HEK293 (cell line): ENCODE results near the gene CD46.

Experiments
- FEZF1 ChIP-seq: fragments of 450-650 bp; formaldehyde crosslinking; IDR thresholded peaks from 2 replicates; pipeline ENCODE4 v1.5.1; 2016; ENCODE audit warnings: missing biosample characterization, missing genetic modification characterization
- GLI2 ChIP-seq: fragments of 450-650 bp; formaldehyde crosslinking; IDR thresholded peaks from 2 replicates; pipeline ENCODE4; 2017; ENCODE audit warnings: missing biosample characterization, missing genetic modification characterization, low read depth, borderline replicate concordance
- GLIS1 ChIP-seq: fragments of 450-650 bp; formaldehyde crosslinking; IDR thresholded peaks from 2 replicates; pipeline ENCODE4 v1.5.1; 2016; ENCODE audit warnings: missing biosample characterization, missing genetic modification characterization
- OSR2 ChIP-seq: fragments of 450-650 bp; formaldehyde crosslinking; IDR thresholded peaks from 2 replicates; pipeline ENCODE4 v1.5.1; 2016; ENCODE audit warnings: missing biosample characterization, missing genetic modification characterization
- PRDM1 ChIP-seq: fragments of 450-650 bp; formaldehyde crosslinking; IDR thresholded peaks from 2 replicates; pipeline ENCODE4; 2016; ENCODE audit warnings: missing biosample characterization, missing genetic modification characterization
- ZBTB17 ChIP-seq: fragments of 450-650 bp; formaldehyde crosslinking; IDR thresholded peaks from 2 replicates; pipeline ENCODE4 v1.5.1; 2016; ENCODE audit warnings: missing biosample characterization, missing genetic modification characterization
- ZBTB20 ChIP-seq: fragments of 450-650 bp; formaldehyde crosslinking; IDR thresholded peaks from 2 replicates; pipeline ENCODE4 v1.5.1; 2016; ENCODE audit warnings: missing biosample characterization, missing genetic modification characterization
- ZEB2 ChIP-seq: fragments of 450-650 bp; formaldehyde crosslinking; IDR thresholded peaks from 2 replicates; pipeline ENCODE4 v1.5.1; 2016; ENCODE audit warnings: missing biosample characterization, missing genetic modification characterization
- ZNF10 ChIP-seq: fragments of 450-650 bp; formaldehyde crosslinking; IDR thresholded peaks from 2 replicates; pipeline ENCODE4 v1.5.1; 2017; ENCODE audit warnings: missing biosample characterization, missing genetic modification characterization
- ZNF146 ChIP-seq: fragments of 450-650 bp; formaldehyde crosslinking; IDR thresholded peaks from 2 replicates; pipeline ENCODE4 v1.5.1; 2016; ENCODE audit warnings: missing biosample characterization, missing genetic modification characterization
- ZNF292 ChIP-seq: fragments of 450-650 bp; formaldehyde crosslinking; IDR thresholded peaks from 2 replicates; pipeline ENCODE4 v1.5.1; 2016; ENCODE audit warnings: low read depth, missing biosample characterization, missing genetic modification characterization, borderline replicate concordance
- ZNF341 ChIP-seq: fragments of 450-650 bp; formaldehyde crosslinking; IDR thresholded peaks from 2 replicates; pipeline ENCODE4; 2016; ENCODE audit warnings: low read depth, missing biosample characterization, missing genetic modification characterization
- ZNF488 ChIP-seq: fragments of 450-650 bp; formaldehyde crosslinking; IDR thresholded peaks from 2 replicates; pipeline ENCODE4 v1.5.1; 2016; ENCODE audit warnings: missing biosample characterization, missing genetic modification characterization
- ZNF555 ChIP-seq: fragments of 450-650 bp; formaldehyde crosslinking; conservative IDR thresholded peaks from 2 replicates; pipeline ENCODE4 v1.5.1; 2017; ENCODE audit warnings: missing biosample characterization, mild to moderate bottlenecking, missing genetic modification characterization, inconsistent platforms
- ZNF610 ChIP-seq: fragments of 450-650 bp; formaldehyde crosslinking; IDR thresholded peaks from 2 replicates; pipeline ENCODE4 v1.5.1; 2016; ENCODE audit warnings: missing biosample characterization, missing genetic modification characterization, borderline replicate concordance
- ZNF626 ChIP-seq: fragments of 450-650 bp; sonication (Bioruptor Pico); formaldehyde crosslinking; IDR thresholded peaks from 2 replicates; pipeline ENCODE4 v1.5.1; 2018; ENCODE audit warnings: missing biosample characterization, missing genetic modification characterization, inconsistent platforms
- ZNF645 ChIP-seq: fragments of 450-650 bp; formaldehyde crosslinking; IDR thresholded peaks from 2 replicates; pipeline ENCODE4; 2016; ENCODE audit warnings: missing biosample characterization, missing genetic modification characterization
- ZNF791 ChIP-seq: fragments of 450-650 bp; formaldehyde crosslinking; IDR thresholded peaks from 2 replicates; pipeline ENCODE4 v1.5.1; 2016; ENCODE audit warnings: missing biosample characterization, missing genetic modification characterization
- ZNF837 ChIP-seq: fragments of 450-650 bp; formaldehyde crosslinking; IDR thresholded peaks from 2 replicates; pipeline ENCODE4 v1.5.1; 2016; ENCODE audit warnings: missing biosample characterization, missing genetic modification characterization
- TF ChIP-seq, protein P1 (sequence below): fragments of 450-650 bp; formaldehyde crosslinking; IDR thresholded peaks from 2 replicates; pipeline ENCODE4 v1.5.1; 2016; ENCODE audit warnings: missing biosample characterization, missing genetic modification characterization, low read depth
- TF ChIP-seq, protein P2 (sequence below): fragments of 450-650 bp; formaldehyde crosslinking; IDR thresholded peaks from 2 replicates; pipeline ENCODE4 v1.5.1; 2017; ENCODE audit warnings: missing biosample characterization, missing genetic modification characterization
- TF ChIP-seq, protein P3 (sequence below): fragments of 450-650 bp; formaldehyde crosslinking; IDR thresholded peaks from 2 replicates; pipeline ENCODE4 v1.5.1; 2016; ENCODE audit warnings: missing biosample characterization, missing genetic modification characterization, borderline replicate concordance
- TF ChIP-seq, protein P4 (sequence below): fragments of 450-650 bp; formaldehyde crosslinking; IDR thresholded peaks from 2 replicates; pipeline ENCODE4 v1.5.1; 2016; ENCODE audit warnings: missing biosample characterization, missing genetic modification characterization
- TF ChIP-seq, protein P5 (sequence below): fragments of 450-650 bp; formaldehyde crosslinking; IDR thresholded peaks from 2 replicates; pipeline ENCODE4 v1.5.1; 2016; ENCODE audit warnings: missing biosample characterization, missing genetic modification characterization
- TF ChIP-seq, protein P6 (sequence below): fragments of 450-650 bp; formaldehyde crosslinking; IDR thresholded peaks from 2 replicates; pipeline ENCODE4 v1.5.1; 2016; ENCODE audit warnings: missing biosample characterization, missing genetic modification characterization

Gene CD46

GRCh38 chr1:207754974-207755700 is 3.3 kb downstream of the CD46 start (continued):
- TF ChIP-seq ZNF341 (tag by site-specific recombination) (no peak), ZNF292 (tag by site-specific recombination) (no peak), ZEB2 (tag by site-specific recombination) (no peak), ZNF10 (tag by site-specific recombination) (0 out of 2 replicates have a peak, but pooled peaks have one; percentile 41), ZNF626 (no peak), ZNF645 (no peak), GLIS1 (tag by site-specific recombination) (no peak), ZBTB20 (tag by site-specific recombination) (no peak), ZNF610 (tag by site-specific recombination) (no peak), PRDM1 (tag by site-specific recombination) (peak; percentile 59), OSR2 (tag by site-specific recombination) (peak; percentile 21; the same call in 1 of the 2 replicates), FEZF1 (tag by site-specific recombination) (peak; percentile 32; the same call in 1 of the 2 replicates), GLI2 (tag by site-specific recombination) (no peak), ZNF791 (tag by site-specific recombination) (no peak), ZNF555 (tag by site-specific recombination) (no peak), ZNF837 (tag by site-specific recombination) (no peak), ZNF488 (tag by site-specific recombination) (no peak), ZBTB17 (tag by site-specific recombination) (peak; percentile 40), ZNF146 (tag by site-specific recombination) (no peak)
- TF ChIP-seq, protein P1, sequence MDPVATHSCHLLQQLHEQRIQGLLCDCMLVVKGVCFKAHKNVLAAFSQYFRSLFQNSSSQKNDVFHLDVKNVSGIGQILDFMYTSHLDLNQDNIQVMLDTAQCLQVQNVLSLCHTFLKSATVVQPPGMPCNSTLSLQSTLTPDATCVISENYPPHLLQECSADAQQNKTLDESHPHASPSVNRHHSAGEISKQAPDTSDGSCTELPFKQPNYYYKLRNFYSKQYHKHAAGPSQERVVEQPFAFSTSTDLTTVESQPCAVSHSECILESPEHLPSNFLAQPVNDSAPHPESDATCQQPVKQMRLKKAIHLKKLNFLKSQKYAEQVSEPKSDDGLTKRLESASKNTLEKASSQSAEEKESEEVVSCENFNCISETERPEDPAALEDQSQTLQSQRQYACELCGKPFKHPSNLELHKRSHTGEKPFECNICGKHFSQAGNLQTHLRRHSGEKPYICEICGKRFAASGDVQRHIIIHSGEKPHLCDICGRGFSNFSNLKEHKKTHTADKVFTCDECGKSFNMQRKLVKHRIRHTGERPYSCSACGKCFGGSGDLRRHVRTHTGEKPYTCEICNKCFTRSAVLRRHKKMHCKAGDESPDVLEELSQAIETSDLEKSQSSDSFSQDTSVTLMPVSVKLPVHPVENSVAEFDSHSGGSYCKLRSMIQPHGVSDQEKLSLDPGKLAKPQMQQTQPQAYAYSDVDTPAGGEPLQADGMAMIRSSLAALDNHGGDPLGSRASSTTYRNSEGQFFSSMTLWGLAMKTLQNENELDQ (tag by site-specific recombination) = no peak
- TF ChIP-seq, protein P2, sequence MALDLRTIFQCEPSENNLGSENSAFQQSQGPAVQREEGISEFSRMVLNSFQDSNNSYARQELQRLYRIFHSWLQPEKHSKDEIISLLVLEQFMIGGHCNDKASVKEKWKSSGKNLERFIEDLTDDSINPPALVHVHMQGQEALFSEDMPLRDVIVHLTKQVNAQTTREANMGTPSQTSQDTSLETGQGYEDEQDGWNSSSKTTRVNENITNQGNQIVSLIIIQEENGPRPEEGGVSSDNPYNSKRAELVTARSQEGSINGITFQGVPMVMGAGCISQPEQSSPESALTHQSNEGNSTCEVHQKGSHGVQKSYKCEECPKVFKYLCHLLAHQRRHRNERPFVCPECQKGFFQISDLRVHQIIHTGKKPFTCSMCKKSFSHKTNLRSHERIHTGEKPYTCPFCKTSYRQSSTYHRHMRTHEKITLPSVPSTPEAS (tag by site-specific recombination) = no peak
- TF ChIP-seq, protein P3, sequence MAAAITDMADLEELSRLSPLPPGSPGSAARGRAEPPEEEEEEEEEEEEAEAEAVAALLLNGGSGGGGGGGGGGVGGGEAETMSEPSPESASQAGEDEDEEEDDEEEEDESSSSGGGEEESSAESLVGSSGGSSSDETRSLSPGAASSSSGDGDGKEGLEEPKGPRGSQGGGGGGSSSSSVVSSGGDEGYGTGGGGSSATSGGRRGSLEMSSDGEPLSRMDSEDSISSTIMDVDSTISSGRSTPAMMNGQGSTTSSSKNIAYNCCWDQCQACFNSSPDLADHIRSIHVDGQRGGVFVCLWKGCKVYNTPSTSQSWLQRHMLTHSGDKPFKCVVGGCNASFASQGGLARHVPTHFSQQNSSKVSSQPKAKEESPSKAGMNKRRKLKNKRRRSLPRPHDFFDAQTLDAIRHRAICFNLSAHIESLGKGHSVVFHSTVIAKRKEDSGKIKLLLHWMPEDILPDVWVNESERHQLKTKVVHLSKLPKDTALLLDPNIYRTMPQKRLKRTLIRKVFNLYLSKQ (tag by site-specific recombination) = no peak
- TF ChIP-seq, protein P4, sequence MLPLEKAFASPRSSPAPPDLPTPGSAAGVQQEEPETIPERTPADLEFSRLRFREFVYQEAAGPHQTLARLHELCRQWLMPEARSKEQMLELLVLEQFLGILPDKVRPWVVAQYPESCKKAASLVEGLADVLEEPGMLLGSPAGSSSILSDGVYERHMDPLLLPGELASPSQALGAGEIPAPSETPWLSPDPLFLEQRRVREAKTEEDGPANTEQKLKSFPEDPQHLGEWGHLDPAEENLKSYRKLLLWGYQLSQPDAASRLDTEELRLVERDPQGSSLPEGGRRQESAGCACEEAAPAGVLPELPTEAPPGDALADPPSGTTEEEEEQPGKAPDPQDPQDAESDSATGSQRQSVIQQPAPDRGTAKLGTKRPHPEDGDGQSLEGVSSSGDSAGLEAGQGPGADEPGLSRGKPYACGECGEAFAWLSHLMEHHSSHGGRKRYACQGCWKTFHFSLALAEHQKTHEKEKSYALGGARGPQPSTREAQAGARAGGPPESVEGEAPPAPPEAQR (tag by site-specific recombination) = no peak
- TF ChIP-seq, protein P5, sequence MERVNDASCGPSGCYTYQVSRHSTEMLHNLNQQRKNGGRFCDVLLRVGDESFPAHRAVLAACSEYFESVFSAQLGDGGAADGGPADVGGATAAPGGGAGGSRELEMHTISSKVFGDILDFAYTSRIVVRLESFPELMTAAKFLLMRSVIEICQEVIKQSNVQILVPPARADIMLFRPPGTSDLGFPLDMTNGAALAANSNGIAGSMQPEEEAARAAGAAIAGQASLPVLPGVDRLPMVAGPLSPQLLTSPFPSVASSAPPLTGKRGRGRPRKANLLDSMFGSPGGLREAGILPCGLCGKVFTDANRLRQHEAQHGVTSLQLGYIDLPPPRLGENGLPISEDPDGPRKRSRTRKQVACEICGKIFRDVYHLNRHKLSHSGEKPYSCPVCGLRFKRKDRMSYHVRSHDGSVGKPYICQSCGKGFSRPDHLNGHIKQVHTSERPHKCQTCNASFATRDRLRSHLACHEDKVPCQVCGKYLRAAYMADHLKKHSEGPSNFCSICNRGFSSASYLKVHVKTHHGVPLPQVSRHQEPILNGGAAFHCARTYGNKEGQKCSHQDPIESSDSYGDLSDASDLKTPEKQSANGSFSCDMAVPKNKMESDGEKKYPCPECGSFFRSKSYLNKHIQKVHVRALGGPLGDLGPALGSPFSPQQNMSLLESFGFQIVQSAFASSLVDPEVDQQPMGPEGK = no peak
- TF ChIP-seq, protein P6, sequence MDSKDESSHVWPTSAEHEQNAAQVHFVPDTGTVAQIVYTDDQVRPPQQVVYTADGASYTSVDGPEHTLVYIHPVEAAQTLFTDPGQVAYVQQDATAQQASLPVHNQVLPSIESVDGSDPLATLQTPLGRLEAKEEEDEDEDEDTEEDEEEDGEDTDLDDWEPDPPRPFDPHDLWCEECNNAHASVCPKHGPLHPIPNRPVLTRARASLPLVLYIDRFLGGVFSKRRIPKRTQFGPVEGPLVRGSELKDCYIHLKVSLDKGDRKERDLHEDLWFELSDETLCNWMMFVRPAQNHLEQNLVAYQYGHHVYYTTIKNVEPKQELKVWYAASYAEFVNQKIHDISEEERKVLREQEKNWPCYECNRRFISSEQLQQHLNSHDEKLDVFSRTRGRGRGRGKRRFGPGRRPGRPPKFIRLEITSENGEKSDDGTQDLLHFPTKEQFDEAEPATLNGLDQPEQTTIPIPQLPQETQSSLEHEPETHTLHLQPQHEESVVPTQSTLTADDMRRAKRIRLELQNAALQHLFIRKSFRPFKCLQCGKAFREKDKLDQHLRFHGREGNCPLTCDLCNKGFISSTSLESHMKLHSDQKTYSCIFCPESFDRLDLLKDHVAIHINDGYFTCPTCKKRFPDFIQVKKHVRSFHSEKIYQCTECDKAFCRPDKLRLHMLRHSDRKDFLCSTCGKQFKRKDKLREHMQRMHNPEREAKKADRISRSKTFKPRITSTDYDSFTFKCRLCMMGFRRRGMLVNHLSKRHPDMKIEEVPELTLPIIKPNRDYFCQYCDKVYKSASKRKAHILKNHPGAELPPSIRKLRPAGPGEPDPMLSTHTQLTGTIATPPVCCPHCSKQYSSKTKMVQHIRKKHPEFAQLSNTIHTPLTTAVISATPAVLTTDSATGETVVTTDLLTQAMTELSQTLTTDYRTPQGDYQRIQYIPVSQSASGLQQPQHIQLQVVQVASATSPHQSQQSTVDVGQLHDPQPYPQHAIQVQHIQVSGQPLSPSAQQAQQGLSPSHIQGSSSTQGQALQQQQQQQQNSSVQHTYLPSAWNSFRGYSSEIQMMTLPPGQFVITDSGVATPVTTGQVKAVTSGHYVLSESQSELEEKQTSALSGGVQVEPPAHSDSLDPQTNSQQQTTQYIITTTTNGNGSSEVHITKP = peak; percentile 90; the same call in 1 of the 2 replicates
